ENCODE measurements around the gene TMEM88. TPM values are rescaled to one million over a fixed set of nuclear protein-coding genes. Genes with fewer than 3 reads are reported as not detected.
"Not testable (repeated sequence)": the region's sequence is repeated elsewhere in the genome, so short reads cannot be mapped to it uniquely, and the experiment has no call there.

Gene TMEM88
- total RNA-seq, 1 donor from 2014 or later = 33.7 TPM

DNA sequence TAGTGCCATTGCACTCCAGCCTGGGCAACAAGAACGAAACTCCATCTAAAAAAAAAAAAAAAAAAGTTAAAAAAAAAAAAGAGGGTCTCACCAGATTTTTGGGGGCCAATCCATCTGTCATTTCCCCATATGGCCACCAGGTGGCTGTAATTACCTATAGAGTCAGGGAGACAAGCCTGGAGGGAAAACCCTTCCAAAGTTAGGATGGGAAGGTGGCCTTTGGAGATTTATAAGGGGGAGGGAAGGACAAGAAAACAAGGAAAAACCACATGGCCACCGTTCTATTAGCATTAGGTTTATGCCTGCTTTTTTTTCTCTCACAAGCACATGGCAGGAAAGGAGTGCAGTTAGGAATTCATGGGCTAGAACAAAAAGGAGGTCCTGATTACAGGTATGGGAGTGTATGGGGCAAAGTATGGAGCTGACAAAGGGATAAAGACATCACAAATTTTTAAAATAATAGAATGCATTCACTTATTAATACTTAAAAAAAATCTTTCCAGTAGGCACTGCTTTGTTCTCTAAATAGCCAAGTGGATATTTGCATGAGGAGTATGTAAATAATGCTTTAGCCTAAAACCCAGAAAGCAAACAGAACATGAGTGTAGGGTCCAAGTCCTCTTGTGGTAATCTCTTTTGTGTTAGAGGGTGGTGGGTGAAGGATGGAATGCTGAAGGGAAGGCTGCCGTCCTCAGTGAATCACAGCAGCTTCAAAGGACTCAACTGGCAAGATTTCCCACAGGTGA is 8.0 kb downstream of the TMEM88 start:
- Histone ChIP-seq H3K79me2 (ENCODE audit: insufficient read depth, low read length) (peaks cover 29% of the 10 kb centered on the region), H3K4me2 (ENCODE audit: low read length) (no peak overlapping the region), H4K20me1 (ENCODE audit: insufficient read depth, low read length) (peaks cover 20% of the 10 kb centered on the region), H3K4me1 (ENCODE audit: insufficient read depth, low read length) (peaks cover 13% of the 10 kb centered on the region), H3K27me3 (ENCODE audit: insufficient read depth, low read length) (no peaks in the 10 kb centered on the region), H3K9ac (ENCODE audit: low read length) (no peak overlapping the region), H3K4me3 (ENCODE audit: insufficient read depth, low read depth, low read length) (no peak overlapping the region), H3K36me3 (ENCODE audit: insufficient read depth, low read length) (peaks cover 29% of the 10 kb centered on the region), H2AFZ (ENCODE audit: low read depth, low read length) (no peak overlapping the region), H3K27ac (ENCODE audit: low read depth, low read length) (no peak overlapping the region), H3K9me3 (ENCODE audit: insufficient read depth, low read depth, low read length) (no peaks in the 10 kb centered on the region)
- DNase-seq (ENCODE audit: low read depth) (peak; percentile 18), FAIRE-seq (no peak)
- Mint-ChIP-seq H3K27me3 (ENCODE audit: low read depth, unreplicated experiment) (no peaks in the 10 kb centered on the region), H3K36me3 (ENCODE audit: low read depth, unreplicated experiment) (peaks cover 12% of the 10 kb centered on the region), H3K4me1 (ENCODE audit: low read depth, unreplicated experiment) (peaks cover 10% of the 10 kb centered on the region), H3K9me3 (ENCODE audit: unreplicated experiment) (no peaks in the 10 kb centered on the region), H3K4me3 (ENCODE audit: unreplicated experiment) (no peak overlapping the region), H3K27ac (ENCODE audit: unreplicated experiment) (no peak overlapping the region)
- no peak for TF ChIP-seq EZH2 (IDR thresholded peaks at IDR 0.05; ENCODE audit: insufficient read depth, low read length)
- peak; percentile 69 for TF ChIP-seq CTCF (IDR thresholded peaks at IDR 0.05; ENCODE audit: insufficient read depth, low read depth, low read length)

- H3K27ac ChIP-seq (ENCODE audit: low read depth, low read length); H3K4me1 Mint-ChIP-seq (ENCODE audit: low read depth, unreplicated experiment); H3K27me3 Mint-ChIP-seq (ENCODE audit: low read depth, unreplicated experiment); FAIRE-seq; H3K4me3 ChIP-seq (ENCODE audit: insufficient read depth, low read depth, low read length); H3K27me3 ChIP-seq (ENCODE audit: insufficient read depth, low read length); H3K9me3 ChIP-seq (ENCODE audit: insufficient read depth, low read depth, low read length); H3K9me3 Mint-ChIP-seq (ENCODE audit: unreplicated experiment); H3K4me1 ChIP-seq (ENCODE audit: insufficient read depth, low read length); H3K4me3 Mint-ChIP-seq (ENCODE audit: unreplicated experiment); H3K27ac Mint-ChIP-seq (ENCODE audit: unreplicated experiment); DNase-seq (ENCODE audit: low read depth); H2AFZ ChIP-seq (ENCODE audit: low read depth, low read length); H3K4me2 ChIP-seq (ENCODE audit: low read length); H3K9ac ChIP-seq (ENCODE audit: low read length): not testable (repeated sequence)
- Histone ChIP-seq H4K20me1 (ENCODE audit: insufficient read depth, low read length) (peaks cover 20% of the 10 kb centered on the region), H3K36me3 (ENCODE audit: insufficient read depth, low read length) (peaks cover 26% of the 10 kb centered on the region), H3K79me2 (ENCODE audit: insufficient read depth, low read length) (peaks cover 15% of the 10 kb centered on the region)
- H3K36me3 Mint-ChIP-seq (ENCODE audit: low read depth, unreplicated experiment) = peaks cover 17% of the 10 kb centered on the region
Observed at GRCh38 chr17:7864384-7864783, 9.5 kb downstream of the TMEM88 start.

GRCh38 chr17:7864995-7865650 is 10.3 kb downstream of the TMEM88 start:
- no peak overlapping the region for H3K4me3 Mint-ChIP-seq (ENCODE audit: unreplicated experiment)
- no peaks in the 10 kb centered on the region for H3K9me3 ChIP-seq (ENCODE audit: insufficient read depth, low read depth, low read length)
- H3K4me3 ChIP-seq (ENCODE audit: insufficient read depth, low read depth, low read length) = no peak overlapping the region
- peaks cover 21% of the 10 kb centered on the region for H3K36me3 Mint-ChIP-seq (ENCODE audit: low read depth, unreplicated experiment)
- H4K20me1 ChIP-seq (ENCODE audit: insufficient read depth, low read length) = peaks cover 20% of the 10 kb centered on the region
- no peak overlapping the region for H3K4me2 ChIP-seq (ENCODE audit: low read length)
- no peaks in the 10 kb centered on the region for H3K4me1 ChIP-seq (ENCODE audit: insufficient read depth, low read length)
- H3K79me2 ChIP-seq (ENCODE audit: insufficient read depth, low read length) = peaks cover 10% of the 10 kb centered on the region
- no peak overlapping the region for H3K27ac Mint-ChIP-seq (ENCODE audit: unreplicated experiment)
- FAIRE-seq = no peak
- no peak overlapping the region for H2AFZ ChIP-seq (ENCODE audit: low read depth, low read length)
- no peaks in the 10 kb centered on the region for H3K9me3 Mint-ChIP-seq (ENCODE audit: unreplicated experiment)
- peaks cover 21% of the 10 kb centered on the region for H3K36me3 ChIP-seq (ENCODE audit: insufficient read depth, low read length)
- DNase-seq (ENCODE audit: low read depth) = no peak
- no peak overlapping the region for H3K9ac ChIP-seq (ENCODE audit: low read length)
- H3K27me3 Mint-ChIP-seq (ENCODE audit: low read depth, unreplicated experiment) = no peaks in the 10 kb centered on the region
- no peaks in the 10 kb centered on the region for H3K27me3 ChIP-seq (ENCODE audit: insufficient read depth, low read length)
- no peak for TF ChIP-seq EZH2 (IDR thresholded peaks at IDR 0.05; ENCODE audit: insufficient read depth, low read length)
- H3K4me1 Mint-ChIP-seq (ENCODE audit: low read depth, unreplicated experiment) = peaks cover 3% of the 10 kb centered on the region
- no peak overlapping the region for H3K27ac ChIP-seq (ENCODE audit: low read depth, low read length)
